Measurements from ENCODE around the gene APBA2. TPM values are rescaled to one million over a fixed set of nuclear protein-coding genes. Genes with fewer than 3 reads are reported as not detected.

APBA2 gene
- total RNA-seq, 1 experiment from 2014 or later: 12.9 TPM

- no peak for TF ChIP-seq EZH2 (IDR thresholded peaks at IDR 0.05; ENCODE audit: borderline replicate concordance, low read depth, low read length, poor library complexity, severe bottlenecking)
- TF ChIP-seq CTCF (conservative IDR thresholded peaks at IDR 0.05; ENCODE audit: low read depth, low read length): no peak
- Histone ChIP-seq H3K27ac (ENCODE audit: low read depth, low read length, poor library complexity, severe bottlenecking) (no peak overlapping the region), H3K9me3 (ENCODE audit: low read depth, low read length, poor library complexity, severe bottlenecking) (no peaks in the 10 kb centered on the region), H3K4me1 (ENCODE audit: insufficient read depth, low read length, poor library complexity, severe bottlenecking) (no peaks in the 10 kb centered on the region), H3K27me3 (replicated peaks; ENCODE audit: insufficient read depth, low read depth, low read length, poor library complexity) (no peaks in the 10 kb centered on the region), H3K36me3 (ENCODE audit: insufficient read depth, low read length, poor library complexity, severe bottlenecking) (no peaks in the 10 kb centered on the region), H3K4me3 (ENCODE audit: low read depth, low read length, poor library complexity, severe bottlenecking) (no peak overlapping the region)
- no TSS peak for BruUV-seq (replicated peaks)
- intact Hi-C loops (cut with micrococcal nuclease; ENCODE audit: unreplicated experiment): no loop called here
- ChIA-PET POLR2A (ENCODE audit: low non-redundant PET) (no interaction called here), CTCF (no interaction called here)
- no peak for DNase-seq (ENCODE audit: low spot score)
Observed at GRCh38 chr15:29074045-29074444, 188.3 kb downstream of the APBA2 start.

- H3K27me3 ChIP-seq (replicated peaks; ENCODE audit: insufficient read depth, low read depth, low read length, poor library complexity): no peaks in the 10 kb centered on the region
- no peak overlapping the region for H3K4me3 ChIP-seq (ENCODE audit: low read depth, low read length, poor library complexity, severe bottlenecking)
- H3K27ac ChIP-seq (ENCODE audit: low read depth, low read length, poor library complexity, severe bottlenecking): no peak overlapping the region
- TF ChIP-seq EZH2 (IDR thresholded peaks at IDR 0.05; ENCODE audit: borderline replicate concordance, low read depth, low read length, poor library complexity, severe bottlenecking) (no peak), CTCF (conservative IDR thresholded peaks at IDR 0.05; ENCODE audit: low read depth, low read length) (no peak)
- no peak for DNase-seq (ENCODE audit: low spot score)
- ChIA-PET CTCF (no interaction called here), POLR2A (ENCODE audit: low non-redundant PET) (no interaction called here)
- intact Hi-C loops (cut with micrococcal nuclease; ENCODE audit: unreplicated experiment): no loop called here
- H3K4me1 ChIP-seq (ENCODE audit: insufficient read depth, low read length, poor library complexity, severe bottlenecking): no peaks in the 10 kb centered on the region
- H3K36me3 ChIP-seq (ENCODE audit: insufficient read depth, low read length, poor library complexity, severe bottlenecking): no peaks in the 10 kb centered on the region
- BruUV-seq (replicated peaks): no TSS peak
- no peaks in the 10 kb centered on the region for H3K9me3 ChIP-seq (ENCODE audit: low read depth, low read length, poor library complexity, severe bottlenecking)
Observed at GRCh38 chr15:29078541-29078940, 192.8 kb downstream of the APBA2 start.

GRCh38 chr15:29079479-29079878, 193.7 kb downstream of the APBA2 start:
- no peak for DNase-seq (ENCODE audit: low spot score)
- CTCF ChIA-PET: no interaction called here
- Histone ChIP-seq H3K4me1 (ENCODE audit: insufficient read depth, low read length, poor library complexity, severe bottlenecking) (no peaks in the 10 kb centered on the region), H3K36me3 (ENCODE audit: insufficient read depth, low read length, poor library complexity, severe bottlenecking) (no peaks in the 10 kb centered on the region), H3K27me3 (replicated peaks; ENCODE audit: insufficient read depth, low read depth, low read length, poor library complexity) (no peaks in the 10 kb centered on the region), H3K9me3 (ENCODE audit: low read depth, low read length, poor library complexity, severe bottlenecking) (no peaks in the 10 kb centered on the region), H3K27ac (ENCODE audit: low read depth, low read length, poor library complexity, severe bottlenecking) (no peak overlapping the region), H3K4me3 (ENCODE audit: low read depth, low read length, poor library complexity, severe bottlenecking) (no peak overlapping the region)
- BruUV-seq (replicated peaks): no TSS peak
- POLR2A ChIA-PET (ENCODE audit: low non-redundant PET): no interaction called here
- TF ChIP-seq CTCF (conservative IDR thresholded peaks at IDR 0.05; ENCODE audit: low read depth, low read length) (no peak), EZH2 (IDR thresholded peaks at IDR 0.05; ENCODE audit: borderline replicate concordance, low read depth, low read length, poor library complexity, severe bottlenecking) (no peak)
- intact Hi-C loops (cut with micrococcal nuclease; ENCODE audit: unreplicated experiment): no loop called here
